ENCODE results near the gene PCNT. TPM values are rescaled to one million over a fixed set of nuclear protein-coding genes. Genes with fewer than 3 reads are reported as not detected.

The PCNT gene
- total and polyA plus RNA-seq, 2 of the 8 experiments (the other 6 are each of a cell fraction or from before 2014, with no cell fraction given), result 9.9 to 45.1 TPM

DNA sequence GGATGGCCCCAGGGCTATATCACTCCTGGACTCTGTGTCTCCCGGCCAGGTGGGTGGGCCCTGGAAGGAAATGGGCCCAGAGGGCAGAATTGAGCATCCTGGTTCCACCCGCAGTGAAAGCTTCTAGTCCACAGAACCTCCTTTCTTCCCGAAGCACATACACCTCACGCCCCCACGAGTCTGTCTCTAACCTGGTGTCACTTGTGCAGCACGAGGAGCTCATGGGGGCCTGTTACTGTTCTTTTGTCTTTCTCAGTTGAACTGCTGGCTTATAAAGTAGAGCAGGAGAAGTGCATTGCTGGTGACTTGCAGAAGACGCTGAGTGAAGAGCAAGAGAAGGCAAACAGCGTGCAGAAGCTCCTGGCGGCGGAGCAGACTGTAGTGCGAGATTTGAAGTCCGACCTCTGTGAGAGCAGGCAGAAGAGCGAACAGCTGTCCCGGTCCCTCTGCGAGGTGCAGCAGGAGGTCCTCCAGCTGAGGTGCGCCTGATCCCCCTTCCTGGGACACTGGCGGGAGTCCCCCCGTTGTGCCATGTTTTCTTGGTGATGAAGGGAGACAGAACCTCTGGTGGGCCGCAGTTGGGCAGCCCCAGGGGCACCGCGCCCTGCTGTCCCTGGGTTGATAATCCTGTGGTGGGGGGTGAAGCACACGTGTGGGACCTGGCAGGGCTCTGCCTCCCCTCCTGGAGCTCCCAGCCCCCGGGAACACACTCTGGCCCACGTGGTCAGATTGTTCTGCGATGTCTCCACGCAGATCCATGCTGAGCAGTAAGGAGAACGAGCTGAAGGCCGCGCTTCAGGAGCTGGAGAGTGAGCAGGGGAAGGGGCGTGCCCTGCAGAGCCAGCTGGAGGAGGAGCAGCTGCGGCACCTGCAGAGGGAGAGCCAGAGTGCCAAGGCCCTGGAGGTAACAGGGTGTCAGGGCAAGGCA is 106.1 kb downstream of the PCNT start:
- no peak overlapping the region for H3K14ac ChIP-seq (ENCODE audit: insufficient read length)
- no peak overlapping the region for H3K4ac ChIP-seq (replicated peaks; ENCODE audit: insufficient read length, low read depth, low read length)
- no peaks in the 10 kb centered on the region for H3K4me1 ChIP-seq (replicated peaks in 1 of 4; ENCODE audit: control insufficient read depth in 3 of 4, insufficient read depth in 4 of 4, low read length in 3 of 4)
- H3K79me1 ChIP-seq (ENCODE audit: low read depth, low read length), result peaks cover 2% of the 10 kb centered on the region; the same call in 1 of the 2 replicates
- no peak overlapping the region for H2AFZ ChIP-seq (ENCODE audit: low read length)
- no peak overlapping the region for H2BK120ac ChIP-seq (replicated peaks; ENCODE audit: low read depth, low read length)
- CTCF ChIA-PET (ENCODE audit: partially characterized antibody), result no interaction called here
- no peak overlapping the region for H3K4me2 ChIP-seq (ENCODE audit: insufficient read depth in 1 of 2, low read depth in 2 of 2, low read length in 2 of 2)
- no peaks in the 10 kb centered on the region for H3K79me2 ChIP-seq (ENCODE audit: control insufficient read depth in 1 of 2, insufficient read depth in 2 of 2, low read length in 2 of 2)
- peaks cover 12 to 47% (median 22%) of the 10 kb centered on the region in 4 experiments for H3K36me3 ChIP-seq (ENCODE audit: control insufficient read depth in 2 of 4, insufficient read depth in 4 of 4, low read length in 3 of 4)
- no peak overlapping the region for H2BK15ac ChIP-seq (ENCODE audit: low read length)
- no peaks in the 10 kb centered on the region for H3K27me3 ChIP-seq (replicated peaks in 1 of 4; ENCODE audit: control insufficient read depth in 3 of 4, extremely low read depth in 1 of 4, insufficient read depth in 3 of 4, low read length in 3 of 4)
- H3K9me3 ChIP-seq (ENCODE audit: insufficient read depth in 2 of 2, low read depth in 1 of 2, low read length in 1 of 2), result no peaks in the 10 kb centered on the region
- DNase-seq (ENCODE audit: low read depth in 1 of 2, low spot score in 2 of 2) (no peak), FAIRE-seq (no peak)
- WGBS, 2 experiments (ENCODE audit: extremely low coverage in 1 of 2, insufficient coverage in 1 of 2, insufficient read length in 1 of 2, insufficient replicate concordance in 2 of 2, low coverage in 1 of 2, low lambda C conversion rate in 2 of 2, missing lambda C conversion rate in 1 of 2), result 90% methylated on average over 31 of the region's 31 CpGs; no CpG with 5 or more reads in 1 of the 2 experiments
- H3K56ac ChIP-seq (replicated peaks; ENCODE audit: insufficient read length, low read depth, low read length), result no peak overlapping the region
- POLR2A ChIA-PET (ENCODE audit: partially characterized antibody), result no interaction called here
- 0 out of 2 replicates have a peak, but pooled peaks cover 2% of the 10 kb centered on the region for H3K23me2 ChIP-seq (ENCODE audit: low read depth, low read length)
- no peak overlapping the region for H3K4me3 ChIP-seq (ENCODE audit: extremely low read depth in 1 of 4, insufficient read depth in 2 of 4, low read depth in 3 of 4, low read length in 4 of 4)
- H3K18ac ChIP-seq (ENCODE audit: extremely low read depth, low read length), result no peak overlapping the region
- H4K5ac ChIP-seq (ENCODE audit: insufficient read length, low read depth, low read length), result no peak overlapping the region
- peaks cover 0 to 6% of the 10 kb centered on the region in 2 experiments for H4K20me1 ChIP-seq (replicated peaks in 1 of 2; ENCODE audit: control insufficient read depth in 1 of 2, insufficient read depth in 2 of 2, low read length in 2 of 2)
- no peak overlapping the region for H4K8ac ChIP-seq (ENCODE audit: extremely low read depth, insufficient read depth, low read length)
- no peak overlapping the region for H2BK20ac ChIP-seq (ENCODE audit: low read length)
- TF ChIP-seq, protein P1, sequence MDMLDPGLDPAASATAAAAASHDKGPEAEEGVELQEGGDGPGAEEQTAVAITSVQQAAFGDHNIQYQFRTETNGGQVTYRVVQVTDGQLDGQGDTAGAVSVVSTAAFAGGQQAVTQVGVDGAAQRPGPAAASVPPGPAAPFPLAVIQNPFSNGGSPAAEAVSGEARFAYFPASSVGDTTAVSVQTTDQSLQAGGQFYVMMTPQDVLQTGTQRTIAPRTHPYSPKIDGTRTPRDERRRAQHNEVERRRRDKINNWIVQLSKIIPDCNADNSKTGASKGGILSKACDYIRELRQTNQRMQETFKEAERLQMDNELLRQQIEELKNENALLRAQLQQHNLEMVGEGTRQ (IDR thresholded peaks at IDR 0.05; ENCODE audit: low read length), result no peak
- TF ChIP-seq RNF2 (IDR thresholded peaks at IDR 0.05; ENCODE audit: borderline replicate concordance, low read depth, low read length, missing control alignments, poor library complexity, severe bottlenecking) (no peak), ZNF274 (IDR thresholded peaks at IDR 0.05; ENCODE audit: borderline replicate concordance, extremely low read depth, low read length) (no peak), ASH2L (IDR thresholded peaks at IDR 0.05; ENCODE audit: low read length) (no peak)
- H2AK5ac ChIP-seq (ENCODE audit: low read depth, low read length), result no peak overlapping the region
- no peak overlapping the region for H4K91ac ChIP-seq (replicated peaks; ENCODE audit: insufficient read length, low read length)
- H2BK5ac ChIP-seq (ENCODE audit: low read depth, low read length), result no peak overlapping the region
- no peak overlapping the region for H3K27ac ChIP-seq (ENCODE audit: low read depth, low read length)
- no peak overlapping the region for H3K9ac ChIP-seq (replicated peaks in 1 of 4; ENCODE audit: extremely low read depth in 1 of 4, low read depth in 3 of 4, low read length in 3 of 4)
- H2BK12ac ChIP-seq (ENCODE audit: low read depth, low read length), result no peak overlapping the region
- H3K23ac ChIP-seq (ENCODE audit: insufficient read length), result no peak overlapping the region
